Testis (tissue), 5 donors: ENCODE measurements around the gene MCF2L. TPM values are rescaled to one million over a fixed set of nuclear protein-coding genes. Genes with fewer than 3 reads are reported as not detected.
A peak's percentile ranks its signal among the peaks of the same experiment; 100 is the strongest.

Experiments used
- DNase-seq: peaks from one replicate; pipeline ENCODE4 v3.0.0-alpha.2; 2019
- H3K27ac ChIP-seq, 2 donors: fragments of 200-600 bp; sonication (generic); one replicate each; pipeline ENCODE4 v1.5.1; 2019
- H3K27me3 ChIP-seq: fragments of 200-600 bp; sonication (generic); one replicate; pipeline ENCODE4 v1.5.1; 2019
- H3K36me3 ChIP-seq: fragments of 200-600 bp; sonication (generic); one replicate; pipeline ENCODE4 v1.5.1; 2017; ENCODE audit warnings: low read depth; ENCODE audit errors: missing control alignments
- H3K4me1 ChIP-seq: fragments of 200-600 bp; sonication (generic); one replicate; pipeline ENCODE4 v1.5.1; 2019
- H3K4me3 ChIP-seq, 2 donors: fragments of 200-600 bp; sonication (generic); one replicate each; pipeline ENCODE4 v1.5.1; 2017 to 2019
- H3K9me3 ChIP-seq: fragments of 200-600 bp; sonication (generic); one replicate; pipeline ENCODE4 v1.5.1; 2017
- POLR2A ChIP-seq: fragments of 450-650 bp; IDR thresholded peaks from one replicate; pipeline ENCODE4 v1.6.1; 2017; ENCODE audit warnings: antibody characterized with exemption, mild to moderate bottlenecking, moderate library complexity
- WGBS, 2 donors: methylation state at CpG; one replicate each; pipeline ENCODE4 v1.1.5; 2018; 5-methylcytosine and 5-hydroxymethylcytosine counted together
- intact Hi-C: fragments of 100-400 bp; cut with DNase I; formaldehyde crosslinking; loops from one replicate; pipeline ENCODE4 v1.15.1; 2023; ENCODE audit warnings: low total_unique reads
- long read RNA-seq, 2 donors: transcript quantifications; one replicate each; lab custom pipeline, GENCODE V29; 2026
- polyA plus RNA-seq: library from polyadenylated mRNA; stranded (reverse); fragments of 350-450 nt; fragmentation: Illumina TruSeq; extraction: RNeasy Lipid Tissue Mini Kit (QIAGEN cat#74804); gene quantifications from one replicate; pipeline ENCODE4 v1.2.3, GENCODE V29; 2014; ENCODE audit warnings: low read depth, low replicate concordance; ENCODE audit not compliant: insufficient read depth
- total RNA-seq, 2 donors: library from RNA; depleted of rRNA; stranded (reverse); fragments of >200 nt; gene quantifications; one replicate each; pipeline ENCODE4 v1.2.3, GENCODE V29; 2016
- TF ChIP-seq, protein P1 (sequence below), 3 experiments: fragments of 450-650 bp in 2 of 3; fragments of 200-600 bp in 1 of 3; sonication (generic) in 1 of 3; IDR thresholded peaks; one replicate each; pipeline ENCODE4 v1.5.1; 2016 to 2019; ENCODE audit warnings: antibody characterized with exemption in 3 of 3, mild to moderate bottlenecking in 2 of 3, moderate library complexity in 1 of 3

The MCF2L gene, protein sequence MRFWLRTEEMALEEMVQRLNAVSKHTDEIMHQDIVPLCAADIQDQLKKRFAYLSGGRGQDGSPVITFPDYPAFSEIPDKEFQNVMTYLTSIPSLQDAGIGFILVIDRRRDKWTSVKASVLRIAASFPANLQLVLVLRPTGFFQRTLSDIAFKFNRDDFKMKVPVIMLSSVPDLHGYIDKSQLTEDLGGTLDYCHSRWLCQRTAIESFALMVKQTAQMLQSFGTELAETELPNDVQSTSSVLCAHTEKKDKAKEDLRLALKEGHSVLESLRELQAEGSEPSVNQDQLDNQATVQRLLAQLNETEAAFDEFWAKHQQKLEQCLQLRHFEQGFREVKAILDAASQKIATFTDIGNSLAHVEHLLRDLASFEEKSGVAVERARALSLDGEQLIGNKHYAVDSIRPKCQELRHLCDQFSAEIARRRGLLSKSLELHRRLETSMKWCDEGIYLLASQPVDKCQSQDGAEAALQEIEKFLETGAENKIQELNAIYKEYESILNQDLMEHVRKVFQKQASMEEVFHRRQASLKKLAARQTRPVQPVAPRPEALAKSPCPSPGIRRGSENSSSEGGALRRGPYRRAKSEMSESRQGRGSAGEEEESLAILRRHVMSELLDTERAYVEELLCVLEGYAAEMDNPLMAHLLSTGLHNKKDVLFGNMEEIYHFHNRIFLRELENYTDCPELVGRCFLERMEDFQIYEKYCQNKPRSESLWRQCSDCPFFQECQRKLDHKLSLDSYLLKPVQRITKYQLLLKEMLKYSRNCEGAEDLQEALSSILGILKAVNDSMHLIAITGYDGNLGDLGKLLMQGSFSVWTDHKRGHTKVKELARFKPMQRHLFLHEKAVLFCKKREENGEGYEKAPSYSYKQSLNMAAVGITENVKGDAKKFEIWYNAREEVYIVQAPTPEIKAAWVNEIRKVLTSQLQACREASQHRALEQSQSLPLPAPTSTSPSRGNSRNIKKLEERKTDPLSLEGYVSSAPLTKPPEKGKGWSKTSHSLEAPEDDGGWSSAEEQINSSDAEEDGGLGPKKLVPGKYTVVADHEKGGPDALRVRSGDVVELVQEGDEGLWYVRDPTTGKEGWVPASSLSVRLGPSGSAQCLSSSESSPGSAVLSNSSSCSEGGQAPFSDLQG
- total RNA-seq (10 to 100 TPM; 14.6 to 17.6 TPM), polyA plus RNA-seq (5.0 TPM)
- long read RNA-seq, donor 1 = 0 reads
- long read RNA-seq, donor 2, partial matches to known transcripts = 0 of 1 reads
- long read RNA-seq, donor 2, other reads (novel, unspliced or antisense) = 0 of 1 reads

DNA sequence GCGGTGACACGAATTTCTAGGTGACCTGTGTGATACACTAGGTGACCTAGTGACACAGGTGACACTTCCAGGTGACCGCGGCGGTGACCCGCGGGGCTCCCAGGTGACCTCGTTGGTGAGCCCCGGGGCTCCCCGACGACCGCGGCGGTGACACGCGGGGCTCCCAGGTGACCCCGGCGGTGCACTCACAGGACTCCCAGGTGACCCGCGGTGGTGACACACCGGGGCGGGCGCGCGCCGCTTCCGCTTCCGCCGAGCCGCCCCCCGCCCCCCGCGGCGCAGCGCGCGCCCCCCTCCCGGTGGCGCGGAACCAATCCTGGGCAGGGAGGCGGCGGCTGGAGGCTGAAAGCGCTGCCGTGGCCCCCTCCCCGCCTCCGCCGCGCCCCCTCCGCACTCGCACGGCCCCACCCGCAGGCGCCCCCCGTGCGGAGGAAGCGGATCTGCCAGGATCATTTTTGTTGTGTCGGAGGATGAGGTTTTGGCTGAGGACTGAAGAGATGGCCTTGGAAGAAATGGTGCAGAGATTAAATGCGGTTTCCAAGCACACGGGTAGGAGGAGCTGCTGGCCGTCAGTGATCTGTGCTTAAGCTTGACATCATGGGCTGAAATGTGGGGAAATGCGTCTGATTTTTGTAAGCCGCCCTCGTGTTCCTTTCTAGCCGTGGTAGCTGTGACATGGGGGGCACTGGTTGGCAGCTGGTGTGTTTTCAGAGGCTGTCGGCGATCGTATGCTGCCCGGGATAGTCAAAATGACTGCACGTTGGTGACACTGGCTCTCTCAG is at the start of gene MCF2L:
MCF2L (plus strand) TSS at position 305 of the 782 bp plus-strand sequence; CDS start at position 471, 166 bp downstream.
- H3K27ac ChIP-seq = no peak within 1 kb of the TSS
- H3K36me3 ChIP-seq = no peaks in the 10 kb centered on the region
- peak within 1 kb of the TSS; percentile 50 to 51 for H3K4me3 ChIP-seq
- peak; percentile 59 for DNase-seq
- no peaks in the 10 kb centered on the region for H3K27me3 ChIP-seq
- H3K9me3 ChIP-seq = no peaks in the 10 kb centered on the region
- intact Hi-C loops = no loop called here
- TF ChIP-seq, protein P1, sequence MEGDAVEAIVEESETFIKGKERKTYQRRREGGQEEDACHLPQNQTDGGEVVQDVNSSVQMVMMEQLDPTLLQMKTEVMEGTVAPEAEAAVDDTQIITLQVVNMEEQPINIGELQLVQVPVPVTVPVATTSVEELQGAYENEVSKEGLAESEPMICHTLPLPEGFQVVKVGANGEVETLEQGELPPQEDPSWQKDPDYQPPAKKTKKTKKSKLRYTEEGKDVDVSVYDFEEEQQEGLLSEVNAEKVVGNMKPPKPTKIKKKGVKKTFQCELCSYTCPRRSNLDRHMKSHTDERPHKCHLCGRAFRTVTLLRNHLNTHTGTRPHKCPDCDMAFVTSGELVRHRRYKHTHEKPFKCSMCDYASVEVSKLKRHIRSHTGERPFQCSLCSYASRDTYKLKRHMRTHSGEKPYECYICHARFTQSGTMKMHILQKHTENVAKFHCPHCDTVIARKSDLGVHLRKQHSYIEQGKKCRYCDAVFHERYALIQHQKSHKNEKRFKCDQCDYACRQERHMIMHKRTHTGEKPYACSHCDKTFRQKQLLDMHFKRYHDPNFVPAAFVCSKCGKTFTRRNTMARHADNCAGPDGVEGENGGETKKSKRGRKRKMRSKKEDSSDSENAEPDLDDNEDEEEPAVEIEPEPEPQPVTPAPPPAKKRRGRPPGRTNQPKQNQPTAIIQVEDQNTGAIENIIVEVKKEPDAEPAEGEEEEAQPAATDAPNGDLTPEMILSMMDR (IDR thresholded peaks at IDR 0.05) = peak in 2 of 3 experiments; percentile 19 to 26
- no peak for TF ChIP-seq POLR2A
- WGBS, 2 donors = 0% methylated on average over 28 of the region's 69 CpGs; no CpG with 5 or more reads in 1 of the 2 donors
- H3K4me1 ChIP-seq = peaks cover 16% of the 10 kb centered on the region

DNA sequence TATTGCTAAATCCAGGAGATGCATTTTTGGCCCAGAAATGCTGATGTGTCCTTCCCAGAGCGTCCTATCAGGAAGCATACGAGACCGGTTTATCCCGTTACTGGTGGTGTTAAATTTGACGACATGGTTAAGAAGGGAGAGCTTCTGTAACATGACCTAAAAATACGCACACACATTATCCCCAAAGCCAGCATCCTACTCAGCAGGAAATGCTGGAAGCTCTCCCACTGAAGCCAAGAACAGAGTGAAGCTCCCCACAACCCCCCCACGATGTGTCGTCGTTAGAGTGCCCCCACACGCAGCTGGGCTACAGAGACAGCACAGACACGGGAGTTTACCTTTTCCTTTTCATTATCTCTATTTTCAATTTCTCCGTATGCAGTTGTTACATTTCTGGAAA is 45.1 kb upstream of the MCF2L start:
- Histone ChIP-seq H3K27me3 (no peaks in the 10 kb centered on the region), H3K4me3 (no peak overlapping the region), H3K4me1 (no peaks in the 10 kb centered on the region), H3K27ac (no peak overlapping the region), H3K36me3 (no peaks in the 10 kb centered on the region), H3K9me3 (no peaks in the 10 kb centered on the region)
- TF ChIP-seq, protein P1 (IDR thresholded peaks at IDR 0.05) = no peak
- no peak for TF ChIP-seq POLR2A
- 49 to 52% methylated on average over 12 of the region's 12 CpGs for WGBS, 2 donors
- no peak for DNase-seq
- intact Hi-C loops = no loop called here

DNA sequence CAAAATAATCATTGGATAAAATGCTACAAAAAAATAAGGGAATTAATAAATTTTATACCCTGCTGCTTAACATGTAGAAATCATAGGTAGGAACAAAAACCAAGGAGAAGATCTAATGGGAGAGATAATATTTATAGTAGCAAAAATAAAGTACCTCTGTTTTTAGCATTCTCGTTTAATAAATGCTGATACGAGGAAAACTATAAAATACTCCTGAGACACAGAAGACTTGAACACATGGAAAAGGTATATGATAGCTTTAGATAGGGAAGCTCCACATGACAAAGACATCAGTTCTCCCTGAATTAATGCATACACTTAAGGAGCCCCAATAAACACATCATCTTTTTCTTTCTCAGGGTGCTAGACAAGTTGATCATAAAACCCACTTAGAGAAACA is 44.6 kb upstream of the MCF2L start:
- H3K36me3 ChIP-seq = no peaks in the 10 kb centered on the region
- peaks cover 3% of the 10 kb centered on the region for H3K4me1 ChIP-seq
- no peak for DNase-seq
- intact Hi-C loops = no loop called here
- H3K9me3 ChIP-seq = no peaks in the 10 kb centered on the region
- H3K4me3 ChIP-seq = no peak overlapping the region
- TF ChIP-seq, protein P1 (IDR thresholded peaks at IDR 0.05) = no peak
- no peak for TF ChIP-seq POLR2A
- H3K27ac ChIP-seq = no peak overlapping the region
- H3K27me3 ChIP-seq = no peaks in the 10 kb centered on the region
- WGBS, 2 donors = 74 to 86% methylated on average over 2 of the region's 2 CpGs

DNA sequence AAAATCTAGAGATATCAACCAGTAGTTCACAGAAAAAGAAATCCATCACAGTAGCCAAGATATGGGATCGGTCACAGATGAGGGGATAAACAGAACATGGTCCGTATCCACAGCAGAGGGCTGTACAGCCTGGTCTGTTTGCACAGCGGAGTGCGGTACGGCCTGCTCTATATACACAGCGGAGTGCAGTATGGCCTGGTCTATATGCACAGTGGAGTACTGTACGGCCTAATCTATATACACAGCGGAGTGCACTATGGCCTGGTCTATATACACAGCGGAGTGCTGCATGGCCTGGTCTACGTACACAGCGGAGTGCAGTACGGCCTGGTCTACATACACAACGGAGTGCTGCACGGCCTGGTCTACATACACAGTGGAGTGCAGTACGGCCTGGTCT is 43.0 kb upstream of the MCF2L start:
- DNase-seq = no peak
- H3K9me3 ChIP-seq = no peaks in the 10 kb centered on the region
- no peaks in the 10 kb centered on the region for H3K27me3 ChIP-seq
- WGBS, 2 donors = 94 to 95% methylated on average over 15 of the region's 15 CpGs
- TF ChIP-seq POLR2A = no peak
- TF ChIP-seq, protein P1 (IDR thresholded peaks at IDR 0.05) = no peak
- peaks cover 5% of the 10 kb centered on the region for H3K4me1 ChIP-seq
- no peaks in the 10 kb centered on the region for H3K36me3 ChIP-seq
- intact Hi-C loops = no loop called here
- H3K27ac ChIP-seq = no peak overlapping the region
- H3K4me3 ChIP-seq = no peak overlapping the region
